ENCODE data around the gene LRP11.
"Not testable (repeated sequence)": the region's sequence is repeated elsewhere in the genome, so short reads cannot be mapped to it uniquely, and the experiment has no call there.

The LRP11 gene

DNA sequence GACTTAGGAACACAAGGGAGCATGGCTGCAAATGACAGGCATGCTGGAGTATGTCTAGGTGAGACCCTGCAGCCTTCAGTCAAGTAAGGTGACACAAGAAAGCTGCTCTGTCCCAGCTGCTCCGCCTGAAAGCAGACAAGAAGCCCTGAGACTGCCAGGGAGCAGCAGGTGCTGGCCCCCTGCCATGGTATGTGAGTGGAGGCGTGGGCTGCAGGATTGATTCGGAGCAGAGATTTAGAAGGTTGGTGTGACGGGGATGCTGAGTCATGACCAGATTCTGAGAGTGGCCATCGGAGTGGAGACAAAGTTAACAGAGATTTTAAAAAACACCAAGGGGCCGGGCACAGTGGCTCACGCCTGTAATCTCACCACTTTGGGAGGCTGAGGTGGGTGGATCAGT lies 17.8 kb downstream of the LRP11 start:
- H2AFZ ChIP-seq (ENCODE audit: low read depth) = no peak overlapping the region
- no peak overlapping the region for H3K4me2 ChIP-seq
- no peaks in the 10 kb centered on the region for H4K20me1 ChIP-seq (ENCODE audit: insufficient read depth)
- no peaks in the 10 kb centered on the region for H3K27me3 ChIP-seq (ENCODE audit: insufficient read depth, low read depth)
- TF ChIP-seq, protein P1, sequence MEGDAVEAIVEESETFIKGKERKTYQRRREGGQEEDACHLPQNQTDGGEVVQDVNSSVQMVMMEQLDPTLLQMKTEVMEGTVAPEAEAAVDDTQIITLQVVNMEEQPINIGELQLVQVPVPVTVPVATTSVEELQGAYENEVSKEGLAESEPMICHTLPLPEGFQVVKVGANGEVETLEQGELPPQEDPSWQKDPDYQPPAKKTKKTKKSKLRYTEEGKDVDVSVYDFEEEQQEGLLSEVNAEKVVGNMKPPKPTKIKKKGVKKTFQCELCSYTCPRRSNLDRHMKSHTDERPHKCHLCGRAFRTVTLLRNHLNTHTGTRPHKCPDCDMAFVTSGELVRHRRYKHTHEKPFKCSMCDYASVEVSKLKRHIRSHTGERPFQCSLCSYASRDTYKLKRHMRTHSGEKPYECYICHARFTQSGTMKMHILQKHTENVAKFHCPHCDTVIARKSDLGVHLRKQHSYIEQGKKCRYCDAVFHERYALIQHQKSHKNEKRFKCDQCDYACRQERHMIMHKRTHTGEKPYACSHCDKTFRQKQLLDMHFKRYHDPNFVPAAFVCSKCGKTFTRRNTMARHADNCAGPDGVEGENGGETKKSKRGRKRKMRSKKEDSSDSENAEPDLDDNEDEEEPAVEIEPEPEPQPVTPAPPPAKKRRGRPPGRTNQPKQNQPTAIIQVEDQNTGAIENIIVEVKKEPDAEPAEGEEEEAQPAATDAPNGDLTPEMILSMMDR (conservative IDR thresholded peaks at IDR 0.05; ENCODE audit: low read depth, low read length) = no peak
- no peak overlapping the region for H3K9ac ChIP-seq
- no peak overlapping the region for H3K27ac ChIP-seq
- H3K4me3 ChIP-seq (IDR thresholded peaks at IDR 0.05; ENCODE audit: insufficient read depth, low read depth, low read length) = no peak overlapping the region
- H3K4me1 ChIP-seq (ENCODE audit: low read depth, poor library complexity, severe bottlenecking) = peaks cover 12% of the 10 kb centered on the region
- no peaks in the 10 kb centered on the region for H3K36me3 ChIP-seq (ENCODE audit: insufficient read depth)
- H3K79me2 ChIP-seq (ENCODE audit: insufficient read depth, low read depth) = no peaks in the 10 kb centered on the region

DNA sequence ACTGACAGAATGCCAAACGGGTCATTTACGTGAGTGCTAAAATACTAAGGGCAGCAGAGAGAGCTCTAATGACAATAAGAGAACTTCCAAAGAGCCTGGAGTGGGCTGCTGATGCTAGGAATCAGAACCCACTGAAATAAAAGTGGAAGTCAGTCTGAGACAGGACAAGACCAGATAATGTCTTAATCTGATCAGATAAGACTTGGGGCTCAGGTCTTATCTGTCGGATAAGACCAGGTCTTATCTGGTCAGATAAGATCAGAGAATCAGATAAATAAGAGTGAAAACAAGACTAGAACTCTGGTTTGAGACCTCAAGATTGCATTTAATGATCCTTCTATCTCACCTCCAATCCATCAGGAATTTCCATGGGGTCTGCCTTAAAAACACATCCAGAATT lies 18.6 kb downstream of the LRP11 start:
- Histone ChIP-seq H3K4me3 (IDR thresholded peaks at IDR 0.05; ENCODE audit: insufficient read depth, low read depth, low read length) (no peak overlapping the region), H3K79me2 (ENCODE audit: insufficient read depth, low read depth) (no peaks in the 10 kb centered on the region), H3K27ac (no peak overlapping the region), H4K20me1 (ENCODE audit: insufficient read depth) (no peaks in the 10 kb centered on the region), H3K4me1 (ENCODE audit: low read depth, poor library complexity, severe bottlenecking) (peaks cover 12% of the 10 kb centered on the region), H3K27me3 (ENCODE audit: insufficient read depth, low read depth) (no peaks in the 10 kb centered on the region), H3K36me3 (ENCODE audit: insufficient read depth) (no peaks in the 10 kb centered on the region), H3K9ac (no peak overlapping the region), H3K4me2 (no peak overlapping the region), H2AFZ (ENCODE audit: low read depth) (no peak overlapping the region)
- TF ChIP-seq, protein P1 (conservative IDR thresholded peaks at IDR 0.05; ENCODE audit: low read depth, low read length) = no peak

- Histone ChIP-seq H2AFZ (ENCODE audit: low read depth) (no peak overlapping the region), H3K36me3 (ENCODE audit: insufficient read depth) (no peaks in the 10 kb centered on the region), H3K27ac (no peak overlapping the region), H3K4me3 (IDR thresholded peaks at IDR 0.05; ENCODE audit: insufficient read depth, low read depth, low read length) (no peak overlapping the region), H3K9ac (no peak overlapping the region), H3K79me2 (ENCODE audit: insufficient read depth, low read depth) (no peaks in the 10 kb centered on the region), H3K4me1 (ENCODE audit: low read depth, poor library complexity, severe bottlenecking) (peaks cover 12% of the 10 kb centered on the region), H3K4me2 (no peak overlapping the region), H4K20me1 (ENCODE audit: insufficient read depth) (no peaks in the 10 kb centered on the region), H3K27me3 (ENCODE audit: insufficient read depth, low read depth) (no peaks in the 10 kb centered on the region)
- TF ChIP-seq, protein P1 (conservative IDR thresholded peaks at IDR 0.05; ENCODE audit: low read depth, low read length) = no peak
Measured at GRCh38 chr6:149844480-149844879, 19.7 kb downstream of the LRP11 start.

DNA sequence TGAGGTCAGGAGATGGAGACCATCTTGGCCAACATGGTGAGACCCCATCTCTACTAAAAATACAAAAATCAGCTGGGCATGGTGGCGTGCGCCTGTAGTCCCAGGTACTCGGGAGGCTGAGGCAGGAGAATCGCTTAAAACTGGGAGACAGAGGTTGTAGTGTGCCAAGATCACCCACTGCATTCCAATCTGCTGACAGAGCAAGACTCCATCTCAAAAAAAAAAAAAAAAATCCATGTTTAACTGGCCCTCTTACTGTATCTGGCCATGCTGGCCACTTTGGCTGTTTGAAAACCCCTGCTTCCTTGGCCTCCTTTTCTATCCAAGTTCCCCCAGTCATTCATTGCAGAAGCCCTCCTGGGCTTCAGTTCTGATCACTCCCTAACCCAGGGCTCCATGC lies 20.1 kb downstream of the LRP11 start:
- H3K4me2 ChIP-seq; H3K27me3 ChIP-seq (ENCODE audit: insufficient read depth, low read depth); H3K27ac ChIP-seq; H3K9ac ChIP-seq; H2AFZ ChIP-seq (ENCODE audit: low read depth); H3K79me2 ChIP-seq (ENCODE audit: insufficient read depth, low read depth); H3K36me3 ChIP-seq (ENCODE audit: insufficient read depth); H3K4me3 ChIP-seq (IDR thresholded peaks at IDR 0.05; ENCODE audit: insufficient read depth, low read depth, low read length); H4K20me1 ChIP-seq (ENCODE audit: insufficient read depth): not testable (repeated sequence)
- H3K4me1 ChIP-seq (ENCODE audit: low read depth, poor library complexity, severe bottlenecking) = peaks cover 12% of the 10 kb centered on the region

DNA sequence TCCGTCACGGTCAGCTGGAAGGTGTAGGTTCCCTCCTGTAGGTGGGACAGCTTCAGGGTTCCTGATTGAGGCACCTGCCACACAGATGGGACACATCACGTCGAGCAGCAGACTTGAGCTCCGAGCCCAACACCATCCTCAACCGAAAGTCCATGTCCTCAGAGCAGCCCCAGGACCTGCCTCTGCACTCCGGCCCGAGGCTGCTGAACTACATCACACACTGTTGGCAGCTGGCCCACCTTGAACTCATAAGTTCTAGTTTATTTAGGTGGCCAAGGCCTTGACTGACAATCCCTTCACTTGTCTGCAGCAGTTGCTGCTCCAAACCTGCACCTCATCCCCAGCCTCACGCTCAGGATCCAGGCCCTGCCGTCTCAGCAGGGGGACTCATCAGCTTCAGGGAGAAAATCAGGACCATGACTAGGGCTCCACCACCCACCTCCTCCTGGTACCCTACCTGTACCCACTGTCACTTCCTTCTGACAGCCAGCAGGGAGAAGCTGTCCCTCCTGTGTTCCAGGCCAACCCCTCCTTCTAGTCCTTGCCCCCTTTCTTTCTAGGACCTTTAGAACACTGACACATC lies 21.0 kb downstream of the LRP11 start:
- H3K27me3 ChIP-seq (ENCODE audit: insufficient read depth, low read depth) = no peaks in the 10 kb centered on the region
- H3K27ac ChIP-seq = no peak overlapping the region
- no peak overlapping the region for H3K4me3 ChIP-seq (IDR thresholded peaks at IDR 0.05; ENCODE audit: insufficient read depth, low read depth, low read length)
- H3K4me1 ChIP-seq (ENCODE audit: low read depth, poor library complexity, severe bottlenecking) = peaks cover 12% of the 10 kb centered on the region
- H2AFZ ChIP-seq (ENCODE audit: low read depth) = no peak overlapping the region
- no peak overlapping the region for H3K9ac ChIP-seq
- TF ChIP-seq, protein P1 (conservative IDR thresholded peaks at IDR 0.05; ENCODE audit: low read depth, low read length) = no peak
- no peaks in the 10 kb centered on the region for H3K79me2 ChIP-seq (ENCODE audit: insufficient read depth, low read depth)
- H3K4me2 ChIP-seq = no peak overlapping the region
- no peaks in the 10 kb centered on the region for H3K36me3 ChIP-seq (ENCODE audit: insufficient read depth)
- H4K20me1 ChIP-seq (ENCODE audit: insufficient read depth) = no peaks in the 10 kb centered on the region

Measured in KMS-11 (cell line).